ENCODE data around the gene UBR3. TPM values are rescaled to one million over a fixed set of nuclear protein-coding genes. Genes with fewer than 3 reads are reported as not detected.

The UBR3 gene
- total and polyA plus RNA-seq, 10 donors, result 7.2 to 119 (median 54.3) TPM

GRCh38 chr2:170031288-170031687 is 204.0 kb downstream of the UBR3 start:
- peaks cover 0 to 15% (median 5%) of the 10 kb centered on the region in 8 donors for H3K9me3 ChIP-seq
- H3K36me3 ChIP-seq, result peaks cover 2 to 45% (median 18%) of the 10 kb centered on the region in 6 donors
- H3K4me3 ChIP-seq, result no peak overlapping the region
- intact Hi-C loops (cut with DNase I; ENCODE audit: low total_unique reads), result no loop called here
- DNase-seq, result no peak
- WGBS, 5 donors, result 98 to 100% (median 100%) methylated on average over 1 of the region's 1 CpG
- no peaks in the 10 kb centered on the region for H3K27me3 ChIP-seq (replicated peaks in 1 of 7)
- no peak overlapping the region for H3K27ac ChIP-seq
- peaks cover 0 to 4% (median 0%) of the 10 kb centered on the region in 6 donors for H3K4me1 ChIP-seq
- TF ChIP-seq POLR2A (IDR thresholded peaks at IDR 0.05) (no peak), POLR2AphosphoS5 (IDR thresholded peaks at IDR 0.05) (no peak), CTCF (IDR thresholded peaks at IDR 0.05 in 8 of 11, conservative IDR thresholded peaks at IDR 0.05 in 3 of 11) (no peak)

GRCh38 chr2:170034596-170034995 is 207.3 kb downstream of the UBR3 start:
- Histone ChIP-seq H3K4me3 (no peak overlapping the region), H3K9me3 (peaks cover 0 to 15% (median 5%) of the 10 kb centered on the region in 8 donors), H3K27me3 (replicated peaks in 1 of 7) (no peaks in the 10 kb centered on the region), H3K27ac (no peak overlapping the region), H3K36me3 (peaks cover 2 to 36% (median 15%) of the 10 kb centered on the region in 6 donors), H3K4me1 (peaks cover 0 to 3% (median 0%) of the 10 kb centered on the region in 6 donors)
- 72 to 84% (median 74%) methylated on average over 4 of the region's 4 CpGs for WGBS, 5 donors
- TF ChIP-seq POLR2A (IDR thresholded peaks at IDR 0.05) (no peak), CTCF (IDR thresholded peaks at IDR 0.05 in 8 of 11, conservative IDR thresholded peaks at IDR 0.05 in 3 of 11) (no peak), POLR2AphosphoS5 (IDR thresholded peaks at IDR 0.05) (no peak)
- intact Hi-C loops (cut with DNase I; ENCODE audit: low total_unique reads), result no loop called here
- DNase-seq, result no peak

GRCh38 chr2:170038734-170039133 is 211.5 kb downstream of the UBR3 start:
- no peak overlapping the region for H3K4me3 ChIP-seq
- peaks cover 0 to 49% (median 2%) of the 10 kb centered on the region in 6 donors for H3K36me3 ChIP-seq
- no peak for DNase-seq
- no peaks in the 10 kb centered on the region for H3K9me3 ChIP-seq
- TF ChIP-seq POLR2A (IDR thresholded peaks at IDR 0.05), result no peak
- no peak for TF ChIP-seq POLR2AphosphoS5 (IDR thresholded peaks at IDR 0.05)
- TF ChIP-seq CTCF (IDR thresholded peaks at IDR 0.05 in 8 of 11, conservative IDR thresholded peaks at IDR 0.05 in 3 of 11), result no peak
- no peak overlapping the region for H3K27ac ChIP-seq
- 92 to 100% (median 99%) methylated on average over 4 of the region's 4 CpGs for WGBS, 5 donors
- no peaks in the 10 kb centered on the region for H3K4me1 ChIP-seq
- intact Hi-C loops (cut with DNase I; ENCODE audit: low total_unique reads), result no loop called here
- no peaks in the 10 kb centered on the region for H3K27me3 ChIP-seq (replicated peaks in 1 of 7)

GRCh38 chr2:170039401-170040172 is 212.3 kb downstream of the UBR3 start:
- H3K27me3 ChIP-seq (replicated peaks in 1 of 7), result no peaks in the 10 kb centered on the region
- no peak overlapping the region for H3K27ac ChIP-seq
- peaks cover 0 to 49% (median 2%) of the 10 kb centered on the region in 6 donors for H3K36me3 ChIP-seq
- H3K4me1 ChIP-seq, result no peaks in the 10 kb centered on the region
- no peaks in the 10 kb centered on the region for H3K9me3 ChIP-seq
- TF ChIP-seq POLR2AphosphoS5 (IDR thresholded peaks at IDR 0.05) (no peak), CTCF (IDR thresholded peaks at IDR 0.05 in 8 of 11, conservative IDR thresholded peaks at IDR 0.05 in 3 of 11) (no peak), POLR2A (IDR thresholded peaks at IDR 0.05) (no peak)
- intact Hi-C loops (cut with DNase I; ENCODE audit: low total_unique reads), result no loop called here
- no peak overlapping the region for H3K4me3 ChIP-seq
- DNase-seq, result no peak
- 76 to 88% (median 88%) methylated on average over 2 of the region's 2 CpGs for WGBS, 5 donors
